SK-N-SH treated with all-trans-retinoic acid at 6 μM for 48 hours (cell line): ENCODE measurements around the gene AHCYL2.
"Not testable (repeated sequence)": the region's sequence is repeated elsewhere in the genome, so short reads cannot be mapped to it uniquely, and the experiment has no call there.

Experiments used
- ATAC-seq: fragments of 200-7000 bp; cut with Tn5 transposase; 3 replicates; pipeline ENCODE4 v1.9.1; 2020; ENCODE audit warnings: mild to moderate bottlenecking, moderate library complexity
- ARNTL ChIP-seq: fragments of 450-650 bp; formaldehyde crosslinking; IDR thresholded peaks from 2 replicates; pipeline ENCODE4 v1.5.0; 2020; ENCODE audit warnings: low read depth, mild to moderate bottlenecking, moderate library complexity, borderline replicate concordance
- BACH2 ChIP-seq: fragments of 250-450 bp; sonication (Bioruptor Pico); IDR thresholded peaks from 2 replicates; pipeline ENCODE4 v1.9.0; 2021; ENCODE audit warnings: mild to moderate bottlenecking, borderline replicate concordance
- CSDC2 ChIP-seq: fragments of 250-450 bp; sonication (Bioruptor Pico); IDR thresholded peaks from 2 replicates; pipeline ENCODE4 v1.5.0; 2020; ENCODE audit warnings: mild to moderate bottlenecking, moderate library complexity
- ESRRG ChIP-seq: fragments of 250-450 bp; sonication (Bioruptor Pico); IDR thresholded peaks from 2 replicates; pipeline ENCODE4 v1.6.1; 2021; ENCODE audit warnings: mild to moderate bottlenecking
- GLIS3 ChIP-seq: fragments of 250-450 bp; sonication (Bioruptor Pico); IDR thresholded peaks from 2 replicates; pipeline ENCODE4 v1.5.0; 2020; ENCODE audit warnings: mild to moderate bottlenecking, moderate library complexity
- ISL1 ChIP-seq: fragments of 250-450 bp; sonication (Bioruptor Pico); IDR thresholded peaks from 2 replicates; pipeline ENCODE4 v2.1.2; 2022; ENCODE audit warnings: mild to moderate bottlenecking, moderate library complexity
- PPARA ChIP-seq: fragments of 250-450 bp; sonication (Bioruptor Pico); IDR thresholded peaks from 2 replicates; pipeline ENCODE4 v1.5.0; 2020; ENCODE audit warnings: mild to moderate bottlenecking, borderline replicate concordance
- RARB ChIP-seq: fragments of 250-450 bp; sonication (Bioruptor Pico); IDR thresholded peaks from 2 replicates; pipeline ENCODE4 v1.8.0; 2021; ENCODE audit warnings: mild to moderate bottlenecking, moderate library complexity
- SNAI2 ChIP-seq: fragments of 250-450 bp; sonication (Bioruptor Pico); IDR thresholded peaks from 2 replicates; pipeline ENCODE4 v1.5.0; 2020; ENCODE audit warnings: mild to moderate bottlenecking, moderate library complexity
- TOX ChIP-seq: fragments of 250-450 bp; sonication (Bioruptor Pico); IDR thresholded peaks from 2 replicates; pipeline ENCODE4 v1.8.0; 2021; ENCODE audit warnings: mild to moderate bottlenecking, moderate library complexity, borderline replicate concordance
- ZC3H10 ChIP-seq: fragments of 250-450 bp; sonication (Bioruptor Pico); IDR thresholded peaks from 2 replicates; pipeline ENCODE4 v1.5.1; 2021; ENCODE audit warnings: mild to moderate bottlenecking, moderate library complexity
- ZFP3 ChIP-seq: fragments of 250-450 bp; sonication (Bioruptor Pico); IDR thresholded peaks from 2 replicates; pipeline ENCODE4 v1.5.0; 2020; ENCODE audit warnings: mild to moderate bottlenecking, moderate library complexity
- ZFP30 ChIP-seq: fragments of 450-650 bp; formaldehyde crosslinking; IDR thresholded peaks from 2 replicates; pipeline ENCODE4 v1.5.0; 2022; ENCODE audit warnings: mild to moderate bottlenecking, moderate library complexity
- ZNF565 ChIP-seq: fragments of 450-650 bp; formaldehyde crosslinking; conservative IDR thresholded peaks from 2 replicates; pipeline ENCODE4 v1.5.0; 2020; ENCODE audit warnings: low read depth, mild to moderate bottlenecking, moderate library complexity
- ZNF70 ChIP-seq: fragments of 450-650 bp; formaldehyde crosslinking; IDR thresholded peaks from 2 replicates; pipeline ENCODE4 v1.5.0; 2020; ENCODE audit warnings: mild to moderate bottlenecking, moderate library complexity
- ZNF8 ChIP-seq: fragments of 450-650 bp; formaldehyde crosslinking; IDR thresholded peaks from 2 replicates; pipeline ENCODE4 v1.5.0; 2020; ENCODE audit warnings: mild to moderate bottlenecking, moderate library complexity
- TF ChIP-seq, protein P1 (sequence below): fragments of 250-450 bp; sonication (Bioruptor Pico); IDR thresholded peaks from 2 replicates; pipeline ENCODE4 v1.8.0; 2021; ENCODE audit warnings: low read depth, mild to moderate bottlenecking, moderate library complexity, borderline replicate concordance
- TF ChIP-seq, protein P2 (sequence below): fragments of 250-450 bp; sonication (Bioruptor Pico); IDR thresholded peaks from 2 replicates; pipeline ENCODE4 v1.5.1; 2020; ENCODE audit warnings: low read depth, mild to moderate bottlenecking, moderate library complexity
- TF ChIP-seq, protein P3 (sequence below): fragments of 250-450 bp; sonication (Bioruptor Pico); IDR thresholded peaks from 2 replicates; pipeline ENCODE4 v1.8.0; 2020; ENCODE audit warnings: mild to moderate bottlenecking, moderate library complexity, borderline replicate concordance
- TF ChIP-seq, protein P4 (sequence below): fragments of 250-450 bp; sonication (Bioruptor Pico); IDR thresholded peaks from 2 replicates; pipeline ENCODE4 v1.5.0; 2020; ENCODE audit warnings: mild to moderate bottlenecking, moderate library complexity

AHCYL2 gene

DNA sequence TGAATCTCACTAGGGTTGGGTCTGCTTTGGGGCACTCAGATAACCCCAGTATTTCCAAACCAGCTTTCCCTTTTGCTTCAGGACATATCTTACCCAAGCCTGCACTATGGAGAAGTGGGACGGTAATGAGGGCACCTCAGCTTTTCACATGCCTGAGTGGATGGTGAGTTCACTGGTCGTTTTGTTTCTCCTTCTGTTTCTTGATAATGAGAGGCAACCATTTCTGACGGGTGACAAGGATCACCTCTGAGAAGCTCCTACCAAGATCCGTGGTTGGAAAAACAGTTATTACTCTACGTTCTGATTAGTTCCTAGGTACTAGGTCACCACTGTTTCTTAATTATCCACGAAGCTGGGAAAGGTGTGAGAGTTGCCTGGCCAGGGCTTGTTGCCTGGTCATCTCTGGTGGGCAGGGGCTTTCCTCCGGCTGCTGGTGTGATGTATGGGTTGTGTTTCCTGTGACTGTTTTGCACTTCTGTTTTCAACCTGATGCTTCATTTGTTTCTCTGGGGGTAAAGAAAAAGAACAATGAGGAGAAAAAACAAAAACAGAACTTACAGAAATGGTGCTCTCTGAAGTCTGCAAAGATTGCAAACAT lies 143.7 kb downstream of the AHCYL2 start:
- ATAC-seq = no peak
- no peak for TF ChIP-seq ZNF70 (CRISPR knock-in tag)
- TF ChIP-seq, protein P1, sequence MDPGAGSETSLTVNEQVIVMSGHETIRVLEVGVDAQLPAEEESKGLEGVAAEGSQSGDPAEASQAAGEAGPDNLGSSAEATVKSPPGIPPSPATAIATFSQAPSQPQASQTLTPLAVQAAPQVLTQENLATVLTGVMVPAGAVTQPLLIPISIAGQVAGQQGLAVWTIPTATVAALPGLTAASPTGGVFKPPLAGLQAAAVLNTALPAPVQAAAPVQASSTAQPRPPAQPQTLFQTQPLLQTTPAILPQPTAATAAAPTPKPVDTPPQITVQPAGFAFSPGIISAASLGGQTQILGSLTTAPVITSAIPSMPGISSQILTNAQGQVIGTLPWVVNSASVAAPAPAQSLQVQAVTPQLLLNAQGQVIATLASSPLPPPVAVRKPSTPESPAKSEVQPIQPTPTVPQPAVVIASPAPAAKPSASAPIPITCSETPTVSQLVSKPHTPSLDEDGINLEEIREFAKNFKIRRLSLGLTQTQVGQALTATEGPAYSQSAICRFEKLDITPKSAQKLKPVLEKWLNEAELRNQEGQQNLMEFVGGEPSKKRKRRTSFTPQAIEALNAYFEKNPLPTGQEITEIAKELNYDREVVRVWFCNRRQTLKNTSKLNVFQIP (CRISPR knock-in tag) = no peak

DNA sequence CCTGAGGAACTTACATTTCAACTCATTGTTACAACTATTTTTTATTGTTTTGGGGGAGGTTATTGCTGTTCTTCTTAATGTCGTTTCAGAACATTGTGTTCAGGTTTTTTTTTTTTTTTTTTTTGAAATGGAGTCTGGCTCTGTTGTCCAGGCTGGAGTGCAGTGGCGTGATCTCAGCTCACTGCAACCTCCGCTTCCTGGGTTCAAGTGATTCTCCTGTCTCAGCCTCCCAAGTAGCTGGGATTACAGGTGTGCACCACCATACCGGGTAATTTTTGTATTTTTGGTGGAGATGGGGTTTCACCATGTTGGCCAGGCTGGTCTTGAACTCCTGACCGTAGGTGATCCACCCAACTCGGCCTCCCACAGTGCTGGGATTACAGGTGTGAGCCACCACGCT lies 144.6 kb downstream of the AHCYL2 start:
- ATAC-seq = not testable (repeated sequence)

DNA sequence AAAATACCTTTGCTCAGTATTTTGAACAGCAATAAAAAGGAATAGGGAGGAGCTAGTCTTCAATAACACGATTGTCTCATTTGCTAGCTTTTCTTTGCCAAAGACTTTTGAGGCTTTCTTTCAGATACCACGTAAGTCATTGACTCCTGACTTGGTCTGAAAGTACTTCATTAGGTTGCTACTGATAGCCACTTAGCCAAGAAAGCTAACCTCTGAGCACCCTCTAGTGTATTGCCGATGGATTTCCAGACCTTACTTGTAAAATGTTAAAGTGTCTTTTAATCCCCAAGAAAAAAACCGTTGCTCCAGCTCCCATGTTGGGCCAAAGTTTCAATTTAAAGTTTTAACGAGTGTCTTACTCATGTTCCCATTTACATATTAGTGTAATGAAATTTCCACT lies 146.0 kb downstream of the AHCYL2 start:
- TF ChIP-seq ZC3H10 (CRISPR knock-in tag) (no peak), GLIS3 (CRISPR knock-in tag) (no peak), SNAI2 (CRISPR knock-in tag) (no peak), TOX (CRISPR knock-in tag) (no peak), ZFP3 (no peak), PPARA (CRISPR knock-in tag) (no peak), BACH2 (CRISPR knock-in tag) (no peak), ZFP30 (CRISPR knock-in tag) (no peak), ISL1 (CRISPR knock-in tag) (no peak), ARNTL (CRISPR knock-in tag) (no peak), ESRRG (CRISPR knock-in tag) (no peak), RARB (no peak), ZNF565 (CRISPR knock-in tag) (no peak), ZNF8 (CRISPR knock-in tag) (no peak), CSDC2 (no peak)
- TF ChIP-seq, protein P2, sequence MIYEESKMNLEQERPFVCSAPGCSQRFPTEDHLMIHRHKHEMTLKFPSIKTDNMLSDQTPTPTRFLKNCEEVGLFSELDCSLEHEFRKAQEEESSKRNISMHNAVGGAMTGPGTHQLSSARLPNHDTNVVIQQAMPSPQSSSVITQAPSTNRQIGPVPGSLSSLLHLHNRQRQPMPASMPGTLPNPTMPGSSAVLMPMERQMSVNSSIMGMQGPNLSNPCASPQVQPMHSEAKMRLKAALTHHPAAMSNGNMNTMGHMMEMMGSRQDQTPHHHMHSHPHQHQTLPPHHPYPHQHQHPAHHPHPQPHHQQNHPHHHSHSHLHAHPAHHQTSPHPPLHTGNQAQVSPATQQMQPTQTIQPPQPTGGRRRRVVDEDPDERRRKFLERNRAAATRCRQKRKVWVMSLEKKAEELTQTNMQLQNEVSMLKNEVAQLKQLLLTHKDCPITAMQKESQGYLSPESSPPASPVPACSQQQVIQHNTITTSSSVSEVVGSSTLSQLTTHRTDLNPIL (CRISPR knock-in tag) = no peak
- TF ChIP-seq, protein P1 (CRISPR knock-in tag) = no peak
- TF ChIP-seq, protein P3, sequence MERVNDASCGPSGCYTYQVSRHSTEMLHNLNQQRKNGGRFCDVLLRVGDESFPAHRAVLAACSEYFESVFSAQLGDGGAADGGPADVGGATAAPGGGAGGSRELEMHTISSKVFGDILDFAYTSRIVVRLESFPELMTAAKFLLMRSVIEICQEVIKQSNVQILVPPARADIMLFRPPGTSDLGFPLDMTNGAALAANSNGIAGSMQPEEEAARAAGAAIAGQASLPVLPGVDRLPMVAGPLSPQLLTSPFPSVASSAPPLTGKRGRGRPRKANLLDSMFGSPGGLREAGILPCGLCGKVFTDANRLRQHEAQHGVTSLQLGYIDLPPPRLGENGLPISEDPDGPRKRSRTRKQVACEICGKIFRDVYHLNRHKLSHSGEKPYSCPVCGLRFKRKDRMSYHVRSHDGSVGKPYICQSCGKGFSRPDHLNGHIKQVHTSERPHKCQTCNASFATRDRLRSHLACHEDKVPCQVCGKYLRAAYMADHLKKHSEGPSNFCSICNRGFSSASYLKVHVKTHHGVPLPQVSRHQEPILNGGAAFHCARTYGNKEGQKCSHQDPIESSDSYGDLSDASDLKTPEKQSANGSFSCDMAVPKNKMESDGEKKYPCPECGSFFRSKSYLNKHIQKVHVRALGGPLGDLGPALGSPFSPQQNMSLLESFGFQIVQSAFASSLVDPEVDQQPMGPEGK (CRISPR knock-in tag) = no peak
- TF ChIP-seq, protein P4, sequence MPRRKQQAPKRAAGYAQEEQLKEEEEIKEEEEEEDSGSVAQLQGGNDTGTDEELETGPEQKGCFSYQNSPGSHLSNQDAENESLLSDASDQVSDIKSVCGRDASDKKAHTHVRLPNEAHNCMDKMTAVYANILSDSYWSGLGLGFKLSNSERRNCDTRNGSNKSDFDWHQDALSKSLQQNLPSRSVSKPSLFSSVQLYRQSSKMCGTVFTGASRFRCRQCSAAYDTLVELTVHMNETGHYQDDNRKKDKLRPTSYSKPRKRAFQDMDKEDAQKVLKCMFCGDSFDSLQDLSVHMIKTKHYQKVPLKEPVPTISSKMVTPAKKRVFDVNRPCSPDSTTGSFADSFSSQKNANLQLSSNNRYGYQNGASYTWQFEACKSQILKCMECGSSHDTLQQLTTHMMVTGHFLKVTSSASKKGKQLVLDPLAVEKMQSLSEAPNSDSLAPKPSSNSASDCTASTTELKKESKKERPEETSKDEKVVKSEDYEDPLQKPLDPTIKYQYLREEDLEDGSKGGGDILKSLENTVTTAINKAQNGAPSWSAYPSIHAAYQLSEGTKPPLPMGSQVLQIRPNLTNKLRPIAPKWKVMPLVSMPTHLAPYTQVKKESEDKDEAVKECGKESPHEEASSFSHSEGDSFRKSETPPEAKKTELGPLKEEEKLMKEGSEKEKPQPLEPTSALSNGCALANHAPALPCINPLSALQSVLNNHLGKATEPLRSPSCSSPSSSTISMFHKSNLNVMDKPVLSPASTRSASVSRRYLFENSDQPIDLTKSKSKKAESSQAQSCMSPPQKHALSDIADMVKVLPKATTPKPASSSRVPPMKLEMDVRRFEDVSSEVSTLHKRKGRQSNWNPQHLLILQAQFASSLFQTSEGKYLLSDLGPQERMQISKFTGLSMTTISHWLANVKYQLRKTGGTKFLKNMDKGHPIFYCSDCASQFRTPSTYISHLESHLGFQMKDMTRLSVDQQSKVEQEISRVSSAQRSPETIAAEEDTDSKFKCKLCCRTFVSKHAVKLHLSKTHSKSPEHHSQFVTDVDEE (CRISPR knock-in tag) = no peak
- ATAC-seq = no peak

DNA sequence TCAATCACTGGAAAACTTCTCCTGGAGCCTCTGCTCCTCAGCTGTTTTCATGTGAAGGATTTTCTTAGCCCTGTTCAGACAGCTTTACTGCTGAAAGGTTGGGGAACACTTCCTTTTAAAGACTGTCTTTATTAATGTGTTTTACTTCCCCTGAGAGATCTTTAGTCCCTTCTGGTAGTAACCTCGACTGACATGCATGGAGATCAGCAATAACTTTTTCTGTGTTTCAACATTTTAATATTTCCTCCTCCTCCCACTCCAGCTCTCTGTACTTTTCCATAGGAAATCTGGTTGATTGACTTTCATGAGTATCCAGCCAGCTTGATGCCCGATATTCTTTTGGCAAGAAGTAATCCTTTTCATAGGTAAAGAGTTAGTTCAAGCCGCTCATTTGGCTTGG lies 146.7 kb downstream of the AHCYL2 start:
- ATAC-seq = no peak
- TF ChIP-seq, protein P2 (CRISPR knock-in tag) = no peak
- no peak for TF ChIP-seq ZNF70 (CRISPR knock-in tag)
